ENCODE measurements around the gene PROZ.

- TF ChIP-seq CTCF (IDR thresholded peaks at IDR 0.05) (no peak), POLR2A (IDR thresholded peaks at IDR 0.05) (no peak)
Measured at GRCh38 chr13:113141601-113141970, 16.9 kb upstream of the PROZ start.
